Stimulated activated CD4-positive, alpha-beta T cell treated with anti-CD3 and anti-CD28 coated beads, Interleukin-2, amount 100 ng/mL, for 48 hours (primary cell): ENCODE measurements around the gene GRM4.

Experiments
- DNase-seq, 2 donors: peaks; one replicate each; pipeline ENCODE4 v3.0.0-alpha.2; 2020

GRM4 gene

GRCh38 chr6:34106421-34106820 lies 39.5 kb downstream of the GRM4 start:
- DNase-seq = no peak

DNA sequence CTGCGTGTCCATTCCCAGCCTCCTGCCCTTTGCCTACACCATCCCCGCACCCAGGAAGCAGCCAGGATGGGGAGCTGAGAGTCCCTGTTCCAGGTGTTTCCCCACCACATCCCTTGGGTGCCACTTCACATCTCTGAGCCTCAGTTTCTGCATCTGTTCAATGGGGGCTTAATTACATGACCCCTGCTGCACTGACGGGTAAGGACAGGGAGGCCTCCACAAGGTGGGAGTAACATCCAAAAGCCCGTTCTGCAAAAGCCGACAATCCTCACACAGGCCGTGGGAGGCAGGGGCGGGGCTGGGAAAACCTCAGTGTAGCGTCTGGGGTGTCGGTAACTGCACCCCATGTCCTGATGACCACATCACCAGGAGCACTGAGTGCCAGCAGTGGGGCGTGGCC lies 41.3 kb downstream of the GRM4 start:
- no peak for DNase-seq

- no peak for DNase-seq
Measured at GRCh38 chr6:34104186-34104585, 41.7 kb downstream of the GRM4 start.

GRCh38 chr6:34103321-34103720 lies 42.6 kb downstream of the GRM4 start:
- DNase-seq = no peak

- no peak for DNase-seq
Measured at GRCh38 chr6:34102696-34103095, 43.2 kb downstream of the GRM4 start.

- no peak for DNase-seq
Measured at GRCh38 chr6:34102099-34102656, 43.7 kb downstream of the GRM4 start.

DNA sequence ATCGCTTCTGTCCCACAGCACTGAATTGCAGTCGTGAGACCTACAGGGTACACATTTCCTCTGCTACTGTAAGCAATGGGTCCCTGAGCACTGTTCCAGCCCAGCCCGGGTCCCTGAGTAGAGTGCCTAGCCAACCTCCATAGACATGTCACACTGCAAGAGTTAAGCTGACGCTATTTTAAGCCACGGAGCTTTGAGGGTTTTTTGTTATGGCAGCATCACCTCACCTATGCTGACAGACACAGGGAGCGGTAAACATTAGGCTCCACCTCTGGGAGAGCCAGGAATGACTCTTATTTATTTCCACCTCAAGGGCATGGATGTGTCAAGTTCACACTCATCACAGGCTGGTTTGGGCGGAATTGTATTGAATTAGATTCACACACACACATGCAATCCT lies 45.1 kb downstream of the GRM4 start:
- no peak for DNase-seq

DNA sequence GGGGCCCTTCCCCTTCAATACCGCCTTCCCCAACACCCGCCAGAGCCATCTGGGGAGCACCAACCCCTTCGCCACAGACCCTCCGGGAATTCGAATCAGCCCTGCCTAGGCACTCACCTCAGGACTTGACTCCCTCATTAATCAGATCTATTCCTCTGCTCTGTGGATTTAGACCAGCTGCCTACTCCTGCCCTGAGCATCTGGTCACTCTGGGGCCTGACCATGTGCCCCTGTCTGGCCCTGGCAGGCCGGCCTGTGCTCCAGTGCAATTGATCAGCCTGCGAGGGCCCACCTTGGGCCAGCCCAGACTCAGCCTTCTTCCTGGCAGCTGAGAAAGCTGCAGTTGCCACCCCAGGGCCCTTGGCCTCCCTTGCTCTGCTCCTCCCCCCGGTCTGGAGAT lies 46.0 kb downstream of the GRM4 start:
- no peak for DNase-seq

DNA sequence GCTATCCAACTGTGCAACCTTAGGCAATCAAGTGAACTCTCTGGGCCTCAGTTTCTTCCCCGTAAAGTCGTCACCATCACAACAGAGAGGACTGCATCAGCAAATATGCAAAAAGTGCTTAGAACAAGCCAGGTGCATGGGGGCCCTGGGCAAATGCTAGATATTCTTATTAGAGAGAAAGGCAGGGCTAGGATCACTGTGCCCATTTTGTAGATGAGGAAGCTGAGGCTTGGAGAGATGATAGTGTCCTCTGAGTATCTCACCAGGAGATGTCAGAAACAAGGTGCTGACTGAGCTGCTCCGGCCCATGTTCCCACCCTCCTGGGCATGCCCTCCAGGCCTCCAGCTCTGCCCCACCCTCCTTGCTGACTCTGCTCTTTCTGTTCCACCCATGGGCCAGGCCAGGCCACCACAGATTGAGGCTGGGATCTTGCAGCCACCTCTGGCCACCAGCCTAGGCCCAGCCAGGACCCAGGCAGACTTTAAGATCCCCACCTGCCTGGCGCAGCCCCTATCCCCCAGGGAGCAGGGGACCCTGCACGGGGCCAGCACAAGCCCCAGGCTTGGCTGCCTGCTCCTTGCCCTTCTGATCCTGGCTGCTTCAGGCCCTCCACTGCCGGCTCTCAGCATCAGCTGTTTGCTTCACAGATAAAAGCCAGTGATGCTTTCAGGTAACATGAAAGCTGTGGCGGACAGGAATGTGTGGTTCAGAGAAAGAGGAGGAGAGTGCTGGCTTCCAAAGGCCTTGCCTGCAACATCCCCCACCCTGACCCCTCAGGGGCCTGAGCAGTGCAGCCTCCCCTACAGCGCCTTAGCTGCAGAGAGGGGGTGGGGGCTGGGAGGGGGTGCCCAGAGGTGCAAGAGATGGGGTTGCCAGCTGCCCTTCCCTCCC lies 47.6 kb downstream of the GRM4 start:
- DNase-seq = no peak

GRCh38 chr6:34096814-34097213 lies 49.1 kb downstream of the GRM4 start:
- no peak for DNase-seq

- no peak for DNase-seq
Measured at GRCh38 chr6:34096193-34096592, 49.7 kb downstream of the GRM4 start.

DNA sequence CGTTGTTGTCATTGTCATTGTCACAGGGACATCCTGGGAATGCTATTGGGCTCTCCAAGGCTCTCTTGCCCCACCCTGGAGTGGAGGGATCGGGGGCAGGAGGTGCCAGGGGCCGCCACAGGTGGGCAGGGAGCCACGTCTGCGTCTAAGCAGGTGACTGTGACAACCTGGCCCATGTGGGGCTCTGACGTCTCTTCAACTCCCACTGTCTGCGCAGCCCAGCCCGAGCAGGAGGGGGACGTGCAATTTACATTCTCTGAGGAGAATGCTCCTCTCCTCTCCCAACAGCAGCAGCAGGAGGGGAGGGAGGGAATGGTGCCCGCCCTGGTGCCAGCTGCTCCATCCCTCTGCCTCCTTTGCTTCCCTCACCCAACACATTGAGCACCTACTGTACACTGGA lies 50.1 kb downstream of the GRM4 start:
- DNase-seq = no peak

GRCh38 chr6:34095136-34095505 lies 50.8 kb downstream of the GRM4 start:
- no peak for DNase-seq

DNA sequence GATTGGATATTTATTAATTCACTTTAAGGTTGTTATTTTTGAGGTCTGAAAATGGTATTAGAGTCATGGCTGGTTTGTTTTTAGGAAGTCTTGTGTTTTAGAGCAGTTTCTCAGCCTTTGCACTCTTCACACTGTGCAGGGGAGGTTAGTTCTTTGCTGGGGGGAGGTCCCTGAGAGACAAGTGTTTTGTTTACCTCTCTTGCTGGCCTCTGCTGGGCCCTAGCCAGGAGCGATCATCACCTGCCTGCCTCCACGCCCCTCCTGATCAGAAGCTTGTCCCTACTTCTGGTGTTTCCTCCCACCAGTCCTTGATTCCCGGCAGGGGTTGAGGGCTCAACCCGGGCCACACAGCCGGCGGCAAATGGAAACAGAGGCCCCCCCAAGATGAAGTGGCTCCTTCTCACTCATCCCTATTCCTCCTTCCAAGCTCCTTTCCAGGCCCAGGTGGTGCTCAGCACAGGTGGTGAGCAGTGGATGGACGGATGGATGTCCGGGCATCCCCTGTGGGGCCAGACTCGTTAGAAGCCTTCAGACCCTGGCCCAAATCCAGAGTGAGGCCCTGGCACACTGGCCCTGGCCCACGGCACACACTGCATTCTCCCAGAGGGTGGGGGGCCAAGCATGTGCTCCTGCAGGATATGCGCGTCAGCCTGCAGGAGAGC lies 51.3 kb downstream of the GRM4 start:
- no peak for DNase-seq

DNA sequence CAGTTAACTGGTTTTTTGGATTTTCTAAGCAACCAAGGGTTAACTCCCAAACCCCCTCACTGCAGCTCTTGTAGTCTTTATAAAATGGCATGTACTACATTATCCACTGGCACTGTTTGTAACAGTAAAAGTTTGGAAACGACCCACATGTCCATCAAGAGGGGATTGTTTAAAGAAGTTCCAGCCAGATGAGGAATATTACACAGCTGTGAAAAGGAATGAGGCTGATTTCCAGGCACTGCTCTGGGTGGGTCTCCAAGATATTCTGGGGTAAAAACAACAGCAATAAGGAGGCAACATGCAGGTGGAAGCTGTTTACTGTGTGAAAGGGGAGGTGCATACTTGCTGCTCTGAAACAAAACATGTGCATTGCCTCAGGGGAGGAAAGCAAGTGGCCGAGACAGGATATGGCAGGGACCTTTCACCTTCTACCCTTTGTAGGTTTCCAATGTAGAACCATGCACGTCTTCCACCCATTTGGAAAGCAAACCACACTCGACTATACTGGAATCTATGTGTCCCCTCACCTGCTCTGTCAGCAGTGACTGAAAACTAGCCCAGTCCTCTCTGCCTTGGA lies 51.9 kb downstream of the GRM4 start:
- no peak for DNase-seq

- no peak for DNase-seq
Measured at GRCh38 chr6:34093206-34093605, 52.7 kb downstream of the GRM4 start.

DNA sequence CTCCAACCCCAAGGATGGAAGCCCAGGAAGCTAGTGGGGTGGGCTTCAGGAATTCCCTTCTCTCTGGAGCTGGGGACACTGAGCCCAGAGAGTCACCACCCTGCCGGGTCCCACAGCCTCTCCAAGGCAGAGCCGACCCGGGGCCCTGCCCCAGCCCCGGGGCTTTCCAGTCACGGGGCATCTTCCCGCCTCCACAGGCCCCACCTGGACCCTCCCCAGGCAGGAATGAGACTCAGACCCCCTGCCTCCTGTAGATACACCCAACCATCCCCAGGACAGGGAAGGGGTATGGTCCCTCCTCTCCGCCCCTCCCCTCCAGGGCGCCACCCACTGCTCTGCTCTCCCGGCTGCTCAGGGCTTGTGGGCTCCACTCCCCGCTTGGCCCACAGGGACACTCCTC lies 53.3 kb downstream of the GRM4 start:
- DNase-seq = no peak

GRCh38 chr6:34090935-34091334 lies 55.0 kb downstream of the GRM4 start:
- DNase-seq = no peak

DNA sequence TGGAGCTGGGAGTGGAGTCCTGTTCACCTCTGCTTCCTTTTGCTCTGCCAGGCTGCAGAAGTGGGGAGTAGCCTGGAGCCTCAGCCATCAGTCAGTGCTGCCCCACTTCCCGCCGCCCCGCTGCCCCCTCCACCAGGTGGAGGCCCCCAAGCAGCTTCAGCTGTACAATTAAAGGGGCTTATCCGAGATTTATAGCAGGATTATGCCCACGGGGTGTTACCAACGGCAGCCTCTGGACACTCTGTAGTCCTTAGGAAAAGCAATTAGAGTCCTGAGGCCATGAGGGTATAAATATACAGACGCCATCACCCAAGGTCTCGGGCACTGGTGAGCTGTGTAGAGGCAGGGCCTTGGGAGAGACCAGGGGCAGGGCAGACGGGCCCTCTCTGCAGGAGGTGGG lies 55.4 kb downstream of the GRM4 start:
- no peak for DNase-seq

GRCh38 chr6:34086558-34086957 lies 59.3 kb downstream of the GRM4 start:
- no peak for DNase-seq

DNA sequence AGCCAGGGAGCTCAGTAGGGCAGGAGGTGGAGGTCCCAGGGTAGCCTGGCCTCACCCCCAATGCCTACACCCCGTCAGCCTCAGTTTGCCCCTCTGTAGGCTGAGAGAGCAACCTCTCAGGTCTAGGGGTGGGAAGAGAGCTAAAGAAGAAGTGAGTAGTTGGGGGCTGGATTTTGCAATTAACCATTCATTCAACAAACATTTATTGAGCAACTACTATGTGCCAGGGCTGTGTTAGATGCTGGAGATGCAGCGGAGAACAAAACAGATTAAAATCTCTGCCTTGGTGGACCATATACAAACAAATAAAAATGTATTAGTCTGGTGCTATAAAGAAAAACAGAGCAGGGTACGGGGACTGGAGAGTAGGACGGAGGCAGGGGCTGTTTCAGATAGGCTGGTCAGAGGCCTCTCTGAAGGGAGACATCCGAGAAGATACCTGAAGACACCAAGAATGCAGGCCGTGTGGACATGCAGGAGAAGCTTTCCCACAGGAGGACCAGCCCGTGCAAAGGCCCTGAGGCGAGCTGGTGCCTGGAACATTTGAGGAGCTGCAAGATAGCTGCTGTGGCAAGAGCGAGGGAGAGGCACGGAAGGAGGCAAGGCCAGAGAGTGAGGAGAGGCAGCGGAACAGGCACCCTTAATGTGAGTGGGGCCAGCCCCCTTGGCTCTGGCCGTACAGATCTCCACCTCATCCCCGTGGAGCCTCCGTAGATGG lies 60.3 kb downstream of the GRM4 start:
- DNase-seq = no peak

- DNase-seq = no peak
Measured at GRCh38 chr6:34084591-34085290, 61.1 kb downstream of the GRM4 start.
